Lung (tissue), 12 donors: ENCODE measurements around the gene ZSWIM5. TPM values are rescaled to one million over a fixed set of nuclear protein-coding genes. Genes with fewer than 3 reads are reported as not detected.

Source experiments
- ATAC-seq: fragments of 200-7000 bp; cut with Tn5 transposase; one replicate; pipeline ENCODE4 v1.9.1; 2020; ENCODE audit warnings: moderate number of reproducible peaks; ENCODE audit not compliant: insufficient read depth, low FRiP score
- DNase-seq, 3 donors: peaks; one replicate each; pipeline ENCODE4 v3.0.0-alpha.2; 2013 to 2017
- H3K27ac ChIP-seq, 2 donors: one replicate each; pipeline ENCODE4 v1.5.1; 2013; ENCODE audit warnings: mild to moderate bottlenecking in 2 of 2, moderate library complexity in 2 of 2, control low read depth in 1 of 2, inconsistent platforms in 1 of 2, low read depth in 1 of 2, low read length in 1 of 2
- H3K27me3 ChIP-seq, 3 donors: one replicate each; pipeline ENCODE4 v1.5.1; 2013; ENCODE audit warnings: low read length in 2 of 3; ENCODE audit not compliant: control insufficient read depth in 3 of 3, insufficient read depth in 3 of 3
- H3K36me3 ChIP-seq, 4 donors: one replicate each; pipeline ENCODE4 v1.5.1; 2013; ENCODE audit warnings: low read length in 4 of 4, mild to moderate bottlenecking in 1 of 4, moderate library complexity in 1 of 4; ENCODE audit not compliant: control insufficient read depth in 4 of 4, insufficient read depth in 4 of 4
- H3K4me1 ChIP-seq, 5 donors: one replicate each; pipeline ENCODE4 v1.5.1; 2013; ENCODE audit warnings: low read length in 5 of 5, mild to moderate bottlenecking in 2 of 5, moderate library complexity in 1 of 5; ENCODE audit not compliant: control insufficient read depth in 5 of 5, insufficient read depth in 5 of 5
- H3K4me3 ChIP-seq: one replicate; pipeline ENCODE4 v1.5.1; 2013; ENCODE audit warnings: mild to moderate bottlenecking, control low read depth, moderate library complexity
- H3K9ac ChIP-seq, 2 donors: one replicate each; pipeline ENCODE4 v1.5.1; 2013; ENCODE audit warnings: low read length in 2 of 2, control low read depth in 1 of 2; ENCODE audit not compliant: insufficient read depth in 1 of 2
- H3K9me3 ChIP-seq, 4 donors: one replicate each; pipeline ENCODE4 v1.5.1; 2013; ENCODE audit warnings: low read length in 3 of 4, mild to moderate bottlenecking in 1 of 4, moderate library complexity in 1 of 4; ENCODE audit not compliant: control insufficient read depth in 4 of 4, insufficient read depth in 3 of 4
- WGBS, 2 donors: extraction: QIAGEN DNeasy Blood & Tissue Kit; methylation state at CpG; one replicate each; pipeline ENCODE4 v1.1.7; 2013; 5-methylcytosine and 5-hydroxymethylcytosine counted together
- polyA plus RNA-seq, 2 donors: library from polyadenylated mRNA; stranded (reverse); fragments of 200-250 nt; gene quantifications; one replicate each; pipeline ENCODE4 v1.2.1, GENCODE V29; 2013
- total RNA-seq, 2 donors: library from RNA; depleted of rRNA in 1 of 2; stranded (reverse); fragments of >200 nt in 1 of 2; gene quantifications; one replicate each; pipeline ENCODE4 v1.2.1, GENCODE V29; 2014 to 2021
- TF ChIP-seq, protein P1 (sequence below): IDR thresholded peaks from 2 replicates; pipeline ENCODE4 v1.5.1; 2012; ENCODE audit warnings: mild to moderate bottlenecking; ENCODE audit errors: control extremely low read depth, extremely low read depth
- donor health status: control.
- donor health status: control.
- donor health status: Bipolar disorder and iron deficiency.
- donor health status: healthy.
- donor health status: DM: yes; HTN: yes; CAD: no.

Gene ZSWIM5
- total and polyA plus RNA-seq, 4 donors = 0.96 to 3.8 (median 2.1) TPM

DNA sequence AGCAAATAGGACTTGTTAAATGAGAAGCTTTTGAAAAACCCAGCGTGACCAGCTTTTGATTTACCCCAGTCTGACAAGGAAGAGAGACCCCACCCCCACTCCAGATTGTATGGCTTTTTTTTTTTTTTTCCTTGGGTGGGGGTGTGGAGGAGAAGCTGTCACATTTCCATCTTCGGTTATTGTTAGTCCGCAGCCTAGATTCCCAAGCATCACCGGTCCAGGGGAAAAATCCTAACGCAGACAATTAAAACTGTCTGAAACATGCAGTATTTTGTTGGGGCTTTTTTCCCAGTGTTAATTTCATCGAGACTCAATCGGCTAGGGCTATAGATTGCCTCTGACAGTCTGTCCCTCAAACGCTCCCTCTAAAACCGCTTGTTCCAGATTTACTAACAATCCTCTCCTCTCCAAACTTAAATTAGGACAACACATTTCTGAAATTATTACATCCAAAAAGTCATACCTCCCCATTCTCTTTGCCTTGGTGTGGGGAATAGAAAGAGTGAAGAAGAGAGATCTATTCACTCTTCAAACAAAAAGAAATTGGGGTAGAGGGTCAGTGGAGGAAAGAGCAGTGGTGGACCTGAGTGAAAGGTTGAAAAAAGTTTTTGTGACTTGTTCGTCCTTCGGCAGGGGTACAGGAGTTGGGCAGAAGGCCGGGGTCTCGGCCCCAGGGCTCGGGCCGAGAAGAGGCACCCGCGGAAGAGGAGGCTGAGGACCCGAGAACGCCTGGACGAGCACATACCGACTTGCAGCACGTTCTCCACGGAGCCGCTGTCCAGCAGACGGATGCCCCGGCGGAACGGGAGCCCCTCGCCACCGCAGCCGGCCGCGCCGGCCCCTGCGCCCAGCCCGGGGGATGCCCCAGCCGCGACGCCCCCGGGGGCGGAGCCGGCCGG lies 1.1 kb downstream of the ZSWIM5 start:
- 2% methylated on average over 43 of the region's 43 CpGs for WGBS, 2 donors
- H3K4me3 ChIP-seq = peak overlapping the region; percentile 63
- peak; percentile 62 to 69 (median 68) for DNase-seq
- ATAC-seq = no peak
- H3K27ac ChIP-seq = no peak overlapping the region
- H3K27me3 ChIP-seq = peaks cover 0 to 34% (median 22%) of the 10 kb centered on the region in 3 donors
- no peak overlapping the region for H3K9ac ChIP-seq
- no peaks in the 10 kb centered on the region for H3K36me3 ChIP-seq
- H3K9me3 ChIP-seq = no peaks in the 10 kb centered on the region
- peaks cover 0 to 12% (median 2%) of the 10 kb centered on the region in 5 donors for H3K4me1 ChIP-seq
- TF ChIP-seq, protein P1, sequence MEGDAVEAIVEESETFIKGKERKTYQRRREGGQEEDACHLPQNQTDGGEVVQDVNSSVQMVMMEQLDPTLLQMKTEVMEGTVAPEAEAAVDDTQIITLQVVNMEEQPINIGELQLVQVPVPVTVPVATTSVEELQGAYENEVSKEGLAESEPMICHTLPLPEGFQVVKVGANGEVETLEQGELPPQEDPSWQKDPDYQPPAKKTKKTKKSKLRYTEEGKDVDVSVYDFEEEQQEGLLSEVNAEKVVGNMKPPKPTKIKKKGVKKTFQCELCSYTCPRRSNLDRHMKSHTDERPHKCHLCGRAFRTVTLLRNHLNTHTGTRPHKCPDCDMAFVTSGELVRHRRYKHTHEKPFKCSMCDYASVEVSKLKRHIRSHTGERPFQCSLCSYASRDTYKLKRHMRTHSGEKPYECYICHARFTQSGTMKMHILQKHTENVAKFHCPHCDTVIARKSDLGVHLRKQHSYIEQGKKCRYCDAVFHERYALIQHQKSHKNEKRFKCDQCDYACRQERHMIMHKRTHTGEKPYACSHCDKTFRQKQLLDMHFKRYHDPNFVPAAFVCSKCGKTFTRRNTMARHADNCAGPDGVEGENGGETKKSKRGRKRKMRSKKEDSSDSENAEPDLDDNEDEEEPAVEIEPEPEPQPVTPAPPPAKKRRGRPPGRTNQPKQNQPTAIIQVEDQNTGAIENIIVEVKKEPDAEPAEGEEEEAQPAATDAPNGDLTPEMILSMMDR = no peak

DNA sequence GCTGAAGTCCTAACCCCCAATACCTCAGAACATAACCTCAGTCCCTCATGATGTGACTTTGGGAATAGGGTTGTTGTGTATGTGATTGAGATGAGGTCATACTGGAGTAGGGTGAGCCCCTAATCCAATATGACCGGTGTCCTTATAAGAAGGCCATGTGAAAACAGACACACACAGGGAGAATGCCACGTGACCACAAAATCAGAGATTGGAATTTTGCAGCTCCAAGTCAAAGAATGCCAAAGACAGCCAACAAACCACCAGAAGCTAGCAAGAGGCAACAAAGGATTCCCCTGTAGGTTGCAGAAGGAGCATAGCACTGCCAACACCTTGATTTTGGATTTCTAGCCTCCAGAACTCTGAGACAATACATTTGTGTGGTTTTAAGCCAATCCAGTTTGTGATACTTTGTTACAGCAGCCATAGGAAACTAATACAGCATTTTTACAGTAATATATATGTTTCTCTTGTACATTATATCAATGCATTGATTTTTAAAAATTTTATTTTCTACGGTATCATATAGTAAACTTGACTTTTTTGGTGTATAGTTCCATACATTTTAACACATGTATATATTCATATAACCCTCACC lies 5.4 kb downstream of the ZSWIM5 start:
- Histone ChIP-seq H3K9ac (no peak overlapping the region), H3K27me3 (peaks cover 0 to 24% (median 12%) of the 10 kb centered on the region in 3 donors), H3K4me1 (peaks cover 0 to 6% (median 2%) of the 10 kb centered on the region in 5 donors), H3K27ac (no peak overlapping the region), H3K4me3 (no peak overlapping the region), H3K9me3 (peaks cover 0 to 8% (median 0%) of the 10 kb centered on the region in 4 donors), H3K36me3 (no peaks in the 10 kb centered on the region)
- WGBS, 2 donors = 91 to 93% methylated on average over 3 of the region's 3 CpGs
- TF ChIP-seq, protein P1 = no peak
- DNase-seq (no peak), ATAC-seq (no peak)

DNA sequence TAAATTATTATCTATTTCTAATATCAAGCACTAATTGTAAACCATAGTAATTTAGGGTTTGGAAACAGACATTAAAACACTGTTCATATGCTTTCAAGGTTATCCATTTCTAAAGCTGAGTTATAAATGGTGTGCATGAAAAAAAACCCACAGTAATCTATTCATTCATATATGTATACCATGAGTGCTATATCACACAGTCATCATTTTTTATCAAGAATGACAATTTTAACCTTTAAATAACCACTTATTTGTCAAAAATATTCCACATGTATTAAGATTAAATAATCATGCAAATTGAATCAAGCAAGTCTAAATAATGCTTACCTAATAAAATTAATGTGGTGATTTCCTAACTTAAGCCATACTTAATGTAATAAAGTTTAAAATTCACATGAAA lies 6.0 kb downstream of the ZSWIM5 start:
- TF ChIP-seq, protein P1 = no peak
- H3K27me3 ChIP-seq = peaks cover 0 to 24% (median 12%) of the 10 kb centered on the region in 3 donors
- H3K27ac ChIP-seq = no peak overlapping the region
- H3K4me3 ChIP-seq = no peak overlapping the region
- H3K9ac ChIP-seq = no peak overlapping the region
- ATAC-seq (no peak), DNase-seq (no peak)
- H3K4me1 ChIP-seq = peaks cover 0 to 6% (median 2%) of the 10 kb centered on the region in 5 donors
- peaks cover 0 to 8% (median 0%) of the 10 kb centered on the region in 4 donors for H3K9me3 ChIP-seq
- no peaks in the 10 kb centered on the region for H3K36me3 ChIP-seq
